ENCODE results near the gene ZDHHC11B.
"Not testable (repeated sequence)": the region's sequence is repeated elsewhere in the genome, so short reads cannot be mapped to it uniquely, and the experiment has no call there.

DNA sequence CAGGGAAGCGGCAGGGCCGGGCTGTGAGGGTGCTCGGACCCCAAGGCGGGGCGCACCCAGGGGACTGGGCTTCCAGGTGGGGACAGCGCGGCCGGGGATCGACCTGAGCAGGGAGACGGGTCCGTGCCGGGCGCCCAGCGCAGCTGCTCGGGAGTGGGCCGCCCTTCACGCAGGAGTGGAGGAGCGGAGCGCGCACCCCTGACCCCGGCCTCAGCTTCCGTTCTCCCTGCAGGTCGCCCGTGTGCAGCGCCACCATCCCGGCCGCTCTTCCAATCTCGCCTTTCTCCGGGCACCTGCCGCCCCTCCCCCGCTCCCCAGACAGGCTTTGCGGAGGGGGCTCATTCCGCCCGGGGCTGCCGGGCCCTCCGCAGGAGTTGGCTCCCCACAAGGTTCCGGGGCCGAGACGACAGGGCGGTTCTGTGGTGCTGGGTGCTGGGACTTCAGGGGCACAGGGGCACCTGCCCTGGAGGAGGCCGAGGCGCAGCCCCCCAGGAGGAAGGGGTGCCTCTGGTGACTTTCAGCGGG is 714 bp upstream of the ZDHHC11B start:
- TF ChIP-seq CTCF, POLR2A, POLR2AphosphoS5 (IDR thresholded peaks at IDR 0.05): not testable (repeated sequence)

Data from prostate gland (tissue), 2 donors.